ENCODE measurements around the gene RYR1.
"Not testable (repeated sequence)": the region's sequence is repeated elsewhere in the genome, so short reads cannot be mapped to it uniquely, and the experiment has no call there.

The RYR1 gene

DNA sequence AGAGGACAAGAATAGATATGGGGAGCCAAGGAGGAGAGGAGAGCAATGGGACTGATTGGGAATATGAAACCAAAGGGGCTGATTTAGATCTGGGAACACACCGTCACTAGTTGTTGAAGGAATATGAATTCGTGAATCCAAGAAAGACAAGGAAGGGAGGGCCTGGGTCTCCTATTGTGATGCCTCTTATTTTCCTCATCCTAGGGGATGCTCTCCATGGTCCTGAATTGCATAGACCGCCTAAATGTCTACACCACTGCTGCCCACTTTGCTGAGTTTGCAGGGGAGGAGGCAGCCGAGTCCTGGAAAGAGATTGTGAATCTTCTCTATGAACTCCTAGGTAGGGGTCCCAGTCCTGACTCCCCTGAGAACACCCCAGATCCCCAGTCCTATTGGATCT lies 21.5 kb downstream of the RYR1 start:
- in situ Hi-C loops (cut with MboI; ENCODE audit: low sequenced_read_pairs) = no loop called here

DNA sequence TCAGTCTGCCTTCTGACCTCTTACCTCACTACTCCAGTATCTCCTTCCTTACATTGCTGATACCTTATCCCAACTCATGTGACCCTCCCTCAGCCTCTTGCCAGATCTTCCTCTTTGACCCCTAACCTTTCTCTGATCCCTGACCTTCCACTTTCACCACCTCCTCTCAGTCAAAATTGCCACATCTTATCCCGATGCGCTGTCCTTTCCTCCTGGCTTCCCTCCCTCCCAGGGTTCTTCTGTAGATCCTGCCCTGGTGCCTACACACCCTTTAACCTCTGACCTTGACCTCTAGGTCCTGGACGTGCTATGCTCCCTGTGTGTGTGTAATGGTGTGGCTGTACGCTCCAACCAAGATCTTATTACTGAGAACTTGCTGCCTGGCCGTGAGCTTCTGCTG lies 23.7 kb downstream of the RYR1 start:
- in situ Hi-C loops (cut with MboI; ENCODE audit: low sequenced_read_pairs) = no loop called here

DNA sequence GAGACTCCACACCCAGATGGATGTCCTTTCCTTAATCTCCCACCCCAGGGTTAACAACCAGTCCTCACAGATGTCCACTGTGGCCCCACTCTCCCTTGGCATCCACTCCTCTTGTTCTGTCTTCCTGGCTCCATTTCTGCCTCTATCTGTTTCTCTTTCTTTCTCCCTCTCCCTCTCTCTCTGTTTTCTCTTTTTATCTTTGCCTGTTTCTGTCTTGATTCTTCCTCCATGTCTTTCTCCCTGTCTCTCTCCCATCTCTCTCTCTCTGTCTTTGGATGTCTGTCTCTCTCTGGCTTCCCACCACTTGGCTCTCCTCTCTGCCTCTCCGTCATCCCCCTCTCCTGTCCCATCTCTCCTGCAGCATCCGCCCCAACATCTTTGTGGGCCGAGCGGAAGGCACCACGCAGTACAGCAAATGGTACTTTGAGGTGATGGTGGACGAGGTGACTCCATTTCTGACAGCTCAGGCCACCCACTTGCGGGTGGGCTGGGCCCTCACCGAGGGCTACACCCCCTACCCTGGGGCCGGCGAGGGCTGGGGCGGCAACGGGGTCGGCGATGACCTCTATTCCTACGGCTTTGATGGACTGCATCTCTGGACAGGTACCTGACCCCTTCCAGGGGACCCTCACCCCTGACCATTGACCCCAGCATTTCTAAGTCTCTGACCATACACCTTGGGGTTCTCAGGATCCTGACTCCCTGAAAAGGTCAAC lies 24.4 kb downstream of the RYR1 start:
- in situ Hi-C loops (cut with MboI; ENCODE audit: low sequenced_read_pairs) = no loop called here

DNA sequence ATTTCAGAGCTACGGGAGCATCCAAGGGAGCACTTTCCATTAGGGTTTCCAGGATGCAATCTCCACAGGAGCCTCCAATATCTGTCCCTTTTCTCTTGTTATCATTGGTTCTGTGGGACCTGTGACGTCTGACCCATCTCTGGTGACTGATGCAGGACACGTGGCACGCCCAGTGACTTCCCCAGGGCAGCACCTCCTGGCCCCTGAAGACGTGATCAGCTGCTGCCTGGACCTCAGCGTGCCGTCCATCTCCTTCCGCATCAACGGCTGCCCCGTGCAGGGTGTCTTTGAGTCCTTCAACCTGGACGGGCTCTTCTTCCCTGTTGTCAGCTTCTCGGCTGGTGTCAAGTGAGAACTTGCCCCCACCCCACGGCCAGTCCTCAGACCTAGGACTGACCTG lies 25.5 kb downstream of the RYR1 start:
- in situ Hi-C loops (cut with MboI; ENCODE audit: low sequenced_read_pairs) = no loop called here

DNA sequence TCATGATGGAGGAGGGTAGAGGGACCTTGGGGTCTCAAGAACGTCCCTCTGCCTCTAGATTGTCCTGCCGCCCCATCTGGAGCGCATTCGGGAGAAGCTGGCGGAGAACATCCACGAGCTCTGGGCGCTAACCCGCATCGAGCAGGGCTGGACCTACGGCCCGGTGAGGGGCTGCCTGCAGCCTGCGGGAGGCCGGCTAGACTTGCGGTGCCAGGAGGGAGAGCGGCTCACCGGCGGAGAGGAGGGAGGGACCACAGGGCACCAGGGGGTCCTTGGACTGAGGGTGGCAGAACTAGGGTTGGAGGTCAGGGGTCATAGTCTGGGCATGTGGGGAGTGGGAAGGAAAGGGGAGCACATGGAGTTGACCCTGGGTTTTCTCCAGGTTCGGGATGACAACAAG lies 29.9 kb downstream of the RYR1 start:
- in situ Hi-C loops (cut with MboI; ENCODE audit: low sequenced_read_pairs) = no loop called here

DNA sequence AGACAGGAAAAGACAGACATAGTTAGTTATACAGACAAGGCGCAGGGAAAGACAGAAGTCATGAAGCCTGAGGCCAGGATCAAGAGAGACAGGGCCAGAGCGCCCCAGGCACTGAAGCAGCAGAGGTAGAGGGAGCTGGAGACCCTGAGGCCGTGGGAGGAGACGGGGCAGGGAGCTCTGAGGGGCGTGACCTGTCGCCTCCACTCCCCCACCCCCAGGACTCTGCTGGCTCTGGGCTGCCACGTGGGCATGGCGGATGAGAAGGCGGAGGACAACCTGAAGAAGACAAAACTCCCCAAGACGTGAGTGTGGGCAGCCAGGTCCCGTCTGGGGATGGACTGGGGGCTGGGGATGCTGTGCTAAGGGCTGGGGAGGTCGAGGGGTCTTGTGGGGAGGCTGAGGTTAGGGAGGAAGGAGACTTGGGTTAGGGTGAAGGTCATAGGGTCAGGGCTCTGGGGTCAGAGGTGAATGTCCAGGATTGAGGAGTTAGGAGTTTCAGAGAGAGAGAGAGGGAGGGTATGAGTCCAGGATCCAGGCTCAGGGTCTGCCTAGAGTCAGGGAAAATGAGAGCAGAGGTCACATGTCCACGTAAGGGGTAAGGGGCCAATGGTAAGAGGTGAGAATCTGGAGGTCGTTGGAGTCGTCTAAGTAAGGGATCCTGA lies 31.1 kb downstream of the RYR1 start:
- in situ Hi-C loops (cut with MboI; ENCODE audit: low sequenced_read_pairs) = no loop called here

GRCh38 chr19:38466050-38466449 lies 32.6 kb downstream of the RYR1 start:
- in situ Hi-C loops (cut with MboI; ENCODE audit: low sequenced_read_pairs) = no loop called here

DNA sequence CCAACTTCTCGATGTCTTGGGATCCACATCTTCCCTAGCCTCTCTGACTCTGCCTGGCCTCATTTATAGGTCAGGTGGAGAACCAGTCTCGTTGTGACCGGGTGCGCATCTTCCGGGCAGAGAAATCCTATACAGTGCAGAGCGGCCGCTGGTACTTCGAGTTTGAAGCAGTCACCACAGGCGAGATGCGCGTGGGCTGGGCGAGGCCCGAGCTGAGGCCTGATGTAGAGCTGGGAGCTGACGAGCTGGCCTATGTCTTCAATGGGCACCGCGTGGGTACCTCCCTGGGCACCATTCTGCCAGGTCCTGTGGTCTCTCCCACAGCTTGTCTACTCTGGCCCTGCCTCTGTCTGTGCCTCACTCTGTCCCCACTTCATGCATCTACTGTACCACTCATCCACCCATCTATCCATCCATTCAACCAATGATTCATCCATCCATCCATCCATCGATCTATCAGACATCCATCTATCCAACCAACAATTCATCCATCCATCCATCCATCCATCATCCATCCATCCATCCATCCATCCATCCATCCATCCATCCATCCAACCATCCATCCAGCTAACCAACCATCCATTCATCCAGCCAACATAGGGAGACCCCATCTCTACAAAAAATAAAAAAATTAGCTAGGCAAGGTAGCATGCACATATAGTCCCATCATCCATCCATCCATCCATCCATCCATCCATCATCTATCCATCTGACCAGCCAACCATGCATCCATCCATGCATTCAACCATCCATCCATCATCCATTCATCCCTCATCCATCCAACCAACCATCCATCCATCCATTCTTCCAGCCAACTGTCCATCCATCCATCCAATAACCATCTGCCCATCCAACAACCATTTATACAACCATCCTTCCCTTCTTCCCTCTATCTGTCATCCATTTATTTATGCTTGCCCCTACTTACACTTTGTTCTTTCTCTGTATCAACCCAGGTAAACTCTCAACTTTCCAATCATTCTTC lies 34.3 kb downstream of the RYR1 start:
- in situ Hi-C loops (cut with MboI; ENCODE audit: low sequenced_read_pairs) = no loop called here

DNA sequence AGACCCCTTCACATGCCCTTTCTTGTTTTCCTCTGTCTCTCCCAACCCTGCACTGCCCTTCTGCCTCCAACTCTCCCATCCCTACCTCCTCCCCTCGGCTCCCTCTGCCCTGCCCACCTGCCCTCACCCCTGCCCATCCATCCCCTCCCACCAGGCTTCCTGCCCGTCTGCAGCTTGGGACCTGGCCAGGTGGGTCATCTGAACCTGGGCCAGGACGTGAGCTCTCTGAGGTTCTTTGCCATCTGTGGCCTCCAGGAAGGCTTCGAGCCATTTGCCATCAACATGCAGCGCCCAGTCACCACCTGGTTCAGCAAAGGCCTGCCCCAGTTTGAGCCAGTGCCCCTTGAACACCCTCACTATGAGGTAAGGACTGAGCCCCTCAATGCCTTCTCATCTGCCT lies 35.7 kb downstream of the RYR1 start:
- in situ Hi-C loops (cut with MboI; ENCODE audit: low sequenced_read_pairs) = no loop called here

- in situ Hi-C loops (cut with MboI; ENCODE audit: low sequenced_read_pairs) = no loop called here
Observed at GRCh38 chr19:38470788-38471480, 37.4 kb downstream of the RYR1 start.

DNA sequence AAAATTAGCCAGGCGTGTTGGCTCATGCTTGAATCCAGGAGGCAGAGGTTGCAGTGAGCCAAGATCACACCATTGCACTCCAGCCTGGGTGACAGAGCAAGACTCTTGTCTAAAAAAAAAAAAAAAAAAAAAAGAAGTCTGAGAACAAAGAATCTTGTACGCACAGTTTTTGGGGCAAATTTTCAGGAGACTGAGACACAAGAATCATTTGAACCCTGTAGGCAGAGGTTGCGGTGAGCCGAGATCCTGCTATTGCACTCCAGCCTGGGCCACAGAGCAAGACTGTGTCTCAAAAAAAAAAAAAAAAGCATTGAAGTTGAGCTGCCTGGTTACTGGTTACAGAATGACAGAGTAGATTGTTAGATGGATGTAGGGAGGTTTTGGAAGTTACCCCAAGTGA lies 39.2 kb downstream of the RYR1 start:
- in situ Hi-C loops (cut with MboI; ENCODE audit: low sequenced_read_pairs) = not testable (repeated sequence)

GRCh38 chr19:38473201-38473600 lies 39.7 kb downstream of the RYR1 start:
- in situ Hi-C loops (cut with MboI; ENCODE audit: low sequenced_read_pairs) = no loop called here

GRCh38 chr19:38475176-38475575 lies 41.7 kb downstream of the RYR1 start:
- in situ Hi-C loops (cut with MboI; ENCODE audit: low sequenced_read_pairs) = no loop called here

DNA sequence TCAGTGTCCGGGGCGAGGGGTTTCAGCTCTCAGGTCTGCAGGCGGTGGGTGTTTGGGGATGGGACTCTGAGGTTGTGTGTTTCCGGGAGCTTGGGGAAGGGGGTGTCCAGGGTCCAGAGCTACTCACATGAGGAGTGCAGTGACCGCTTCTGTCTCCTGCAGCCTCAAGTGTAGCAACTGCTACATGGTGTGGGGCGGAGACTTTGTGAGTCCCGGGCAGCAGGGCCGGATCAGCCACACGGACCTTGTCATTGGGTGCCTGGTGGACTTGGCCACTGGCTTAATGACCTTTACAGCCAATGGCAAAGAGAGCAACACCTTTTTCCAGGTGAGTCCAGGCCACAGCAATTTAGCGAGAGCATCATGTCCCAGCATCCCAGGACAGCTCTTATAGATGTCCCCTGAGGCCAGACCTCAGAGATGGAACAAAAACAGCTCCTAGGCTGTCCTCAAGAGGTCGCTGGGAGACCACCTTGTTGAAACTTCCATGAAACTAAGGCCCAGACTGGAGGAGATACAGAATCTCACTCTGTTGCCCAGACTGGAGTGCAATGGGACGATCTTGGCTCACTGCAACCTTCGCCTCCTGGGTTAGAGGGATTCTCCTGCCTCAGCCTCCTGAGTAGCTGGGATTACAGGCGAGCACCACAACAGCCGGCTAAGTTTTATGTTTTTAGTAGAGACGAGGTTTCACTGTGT lies 44.9 kb downstream of the RYR1 start:
- in situ Hi-C loops (cut with MboI; ENCODE audit: low sequenced_read_pairs) = no loop called here

DNA sequence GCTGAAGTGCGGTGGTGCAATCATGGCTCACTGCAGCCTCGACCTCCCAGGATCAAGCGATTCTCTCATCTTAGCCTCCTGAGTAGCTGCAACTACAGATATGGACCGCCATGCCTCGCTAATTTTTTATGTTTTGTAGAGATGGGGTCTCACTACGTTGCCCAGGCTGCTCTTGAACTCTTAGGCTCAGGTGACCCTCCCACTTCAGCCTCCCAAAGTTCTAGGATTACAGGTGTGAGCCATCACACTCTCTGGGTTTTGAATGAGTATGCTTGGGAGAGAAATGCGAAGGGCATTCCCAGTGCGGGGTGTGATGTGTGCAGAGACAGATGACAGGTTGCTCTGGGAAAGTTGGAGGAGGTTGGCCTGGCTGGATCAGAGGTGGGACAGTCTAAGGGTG lies 49.0 kb downstream of the RYR1 start:
- in situ Hi-C loops (cut with MboI; ENCODE audit: low sequenced_read_pairs) = no loop called here

DNA sequence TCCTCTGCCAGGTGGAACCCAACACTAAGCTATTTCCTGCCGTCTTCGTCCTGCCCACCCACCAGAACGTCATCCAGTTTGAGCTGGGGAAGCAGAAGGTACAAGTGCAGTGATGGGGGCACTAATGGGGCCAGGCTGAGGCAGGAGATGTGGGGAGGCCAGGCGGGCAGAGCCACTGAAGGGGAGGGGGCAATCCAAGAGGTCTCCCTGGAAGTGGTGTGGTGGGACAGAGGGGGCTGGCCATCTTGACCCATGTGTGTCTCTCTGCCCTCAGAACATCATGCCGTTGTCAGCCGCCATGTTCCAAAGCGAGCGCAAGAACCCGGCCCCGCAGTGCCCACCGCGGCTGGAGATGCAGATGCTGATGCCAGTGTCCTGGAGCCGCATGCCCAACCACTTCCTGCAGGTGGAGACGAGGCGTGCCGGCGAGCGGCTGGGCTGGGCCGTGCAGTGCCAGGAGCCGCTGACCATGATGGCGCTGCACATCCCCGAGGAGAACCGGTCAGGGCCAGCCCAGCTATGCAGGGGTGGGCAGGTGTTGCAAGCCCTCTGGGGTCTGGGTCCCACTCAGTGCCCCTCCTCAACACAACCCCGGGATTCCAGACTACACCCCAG lies 49.6 kb downstream of the RYR1 start:
- in situ Hi-C loops (cut with MboI; ENCODE audit: low sequenced_read_pairs) = no loop called here

DNA sequence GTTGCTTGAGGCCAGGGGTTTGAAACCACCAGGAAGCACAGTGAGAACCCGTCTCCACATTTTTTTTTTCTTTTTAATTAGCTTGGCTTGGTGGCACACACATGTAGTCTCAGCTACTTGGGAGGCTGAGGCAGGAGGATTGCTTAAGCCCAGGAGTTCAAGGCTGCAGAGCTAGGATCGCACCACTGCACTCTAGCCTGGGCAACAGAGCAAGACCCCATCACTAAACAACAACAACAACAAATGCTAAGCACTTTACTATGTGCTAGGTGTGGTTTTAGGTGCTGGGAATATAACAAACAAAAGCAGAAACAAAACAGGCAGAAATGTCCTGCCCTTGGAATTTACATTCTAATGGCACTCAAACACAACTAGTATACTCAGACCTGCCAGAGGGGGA lies 51.3 kb downstream of the RYR1 start:
- in situ Hi-C loops (cut with MboI; ENCODE audit: low sequenced_read_pairs) = no loop called here

DNA sequence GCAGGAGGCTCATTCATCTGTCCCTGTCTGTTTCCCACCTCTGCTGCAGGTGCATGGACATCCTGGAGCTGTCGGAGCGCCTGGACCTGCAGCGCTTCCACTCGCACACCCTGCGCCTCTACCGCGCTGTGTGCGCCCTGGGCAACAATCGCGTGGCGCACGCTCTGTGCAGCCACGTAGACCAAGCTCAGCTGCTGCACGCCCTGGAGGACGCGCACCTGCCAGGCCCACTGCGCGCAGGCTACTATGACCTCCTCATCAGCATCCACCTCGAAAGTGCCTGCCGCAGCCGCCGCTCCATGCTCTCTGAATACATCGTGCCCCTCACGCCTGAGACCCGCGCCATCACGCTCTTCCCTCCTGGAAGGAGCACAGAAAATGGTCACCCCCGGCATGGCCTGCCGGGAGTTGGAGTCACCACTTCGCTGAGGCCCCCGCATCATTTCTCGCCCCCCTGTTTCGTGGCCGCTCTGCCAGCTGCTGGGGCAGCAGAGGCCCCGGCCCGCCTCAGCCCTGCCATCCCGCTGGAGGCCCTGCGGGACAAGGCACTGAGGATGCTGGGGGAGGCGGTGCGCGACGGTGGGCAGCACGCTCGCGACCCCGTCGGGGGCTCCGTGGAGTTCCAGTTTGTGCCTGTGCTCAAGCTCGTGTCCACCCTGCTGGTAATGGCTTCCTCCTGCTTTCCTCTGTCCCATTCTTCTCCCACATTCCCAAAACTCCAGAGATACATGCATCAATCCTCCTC lies 52.2 kb downstream of the RYR1 start:
- in situ Hi-C loops (cut with MboI; ENCODE audit: low sequenced_read_pairs) = no loop called here

GRCh38 chr19:38486731-38487336 lies 53.3 kb downstream of the RYR1 start:
- in situ Hi-C loops (cut with MboI; ENCODE audit: low sequenced_read_pairs) = no loop called here

All from hTERT RPE-1 (cell line).